ENCODE measurements around the gene B3GNT7. TPM values are rescaled to one million over a fixed set of nuclear protein-coding genes. Genes with fewer than 3 reads are reported as not detected.
A peak's percentile ranks its signal among the peaks of the same experiment; 100 is the strongest.

The B3GNT7 gene
- total RNA-seq, 2 experiments from 2014 or later, result 0.14 to 0.25 TPM

DNA sequence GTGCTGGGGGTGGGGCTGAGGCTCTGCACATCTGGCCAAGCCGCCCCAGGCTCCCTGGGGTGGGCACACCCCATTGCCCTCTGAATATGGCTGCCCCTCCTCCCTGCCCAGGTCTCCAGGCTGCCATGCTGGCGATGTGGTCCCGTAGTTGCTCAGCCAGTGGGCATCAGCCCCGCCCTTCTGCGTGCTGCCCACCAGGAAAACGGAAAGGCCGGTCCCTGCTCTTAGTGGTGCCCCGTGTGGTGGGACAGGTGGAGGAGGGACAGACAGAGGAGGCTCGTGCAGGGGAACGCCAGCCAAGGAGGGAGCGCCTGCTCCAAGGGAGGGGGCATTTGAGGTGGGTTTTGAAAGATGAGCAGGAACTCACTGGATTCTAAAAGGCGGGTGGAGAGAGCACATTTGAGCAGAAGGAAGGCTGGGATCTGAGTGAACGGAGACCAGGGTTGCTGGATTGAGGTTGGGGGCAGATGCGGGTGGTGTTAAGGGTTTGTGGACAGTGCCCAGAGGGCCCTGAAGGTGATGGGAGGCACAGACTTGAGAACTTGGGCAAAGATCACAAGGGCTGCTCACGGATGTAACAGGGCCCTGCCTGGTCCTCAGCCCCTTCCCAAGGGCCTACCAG, 6.7 kb upstream of the B3GNT7 start:
- Mint-ChIP-seq H3K27ac (no peak overlapping the region), H3K4me1 (peaks cover 9% of the 10 kb centered on the region), H3K36me3 (no peaks in the 10 kb centered on the region), H3K4me3 (no peak overlapping the region), H3K9me3 (peaks cover 7% of the 10 kb centered on the region), H3K27me3 (peaks cover 6% of the 10 kb centered on the region)
- DNase-seq, result no peak

DNA sequence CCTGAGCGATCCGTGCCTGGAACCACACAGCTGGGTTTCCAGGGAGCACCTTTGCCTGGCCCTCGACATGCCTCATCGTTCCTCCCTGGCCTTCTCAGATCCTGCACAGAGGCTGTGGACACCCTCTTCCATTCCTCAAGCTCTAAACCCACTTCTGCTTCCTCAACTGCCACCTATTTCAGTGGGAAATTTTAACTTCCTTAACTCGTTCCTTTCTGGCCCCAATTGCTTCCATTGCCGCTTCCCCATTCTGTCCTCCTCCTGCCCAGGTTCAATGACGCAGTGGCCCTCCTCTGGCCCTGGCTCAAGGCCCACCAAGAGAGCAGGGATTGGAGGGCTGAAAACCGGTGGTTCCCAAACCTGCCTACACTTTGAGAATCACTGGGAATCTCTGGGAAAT, 4.8 kb upstream of the B3GNT7 start:
- Mint-ChIP-seq H3K27me3 (peaks cover 20% of the 10 kb centered on the region), H3K36me3 (no peaks in the 10 kb centered on the region), H3K27ac (no peak overlapping the region)

DNA sequence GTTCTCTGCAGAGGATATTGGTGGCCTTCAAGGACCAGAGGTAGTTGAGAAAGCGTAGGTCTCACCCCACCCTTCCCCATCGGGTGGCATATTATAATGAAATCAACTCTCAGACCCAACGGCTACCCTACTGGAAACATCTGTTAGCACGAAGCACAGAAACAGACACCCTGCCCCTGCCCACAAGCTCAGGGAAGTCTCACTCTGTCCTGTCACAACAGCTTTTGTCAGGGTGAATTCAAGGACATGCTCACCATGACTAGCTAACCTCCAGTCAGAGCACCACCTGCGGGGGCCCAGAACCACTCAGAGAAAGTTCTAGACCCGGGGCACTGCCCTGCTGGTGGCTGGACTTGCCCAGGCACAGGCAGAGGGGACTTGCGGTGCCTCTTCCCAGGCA, 3.5 kb upstream of the B3GNT7 start:
- no peak overlapping the region for H3K4me3 Mint-ChIP-seq
- H3K9me3 Mint-ChIP-seq, result no peaks in the 10 kb centered on the region
- H3K4me1 Mint-ChIP-seq, result peaks cover 19% of the 10 kb centered on the region
- peaks cover 29% of the 10 kb centered on the region for H3K27me3 Mint-ChIP-seq
- H3K27ac Mint-ChIP-seq, result no peak overlapping the region
- DNase-seq, result no peak
- H3K36me3 Mint-ChIP-seq, result no peaks in the 10 kb centered on the region

More for the DNA sequence above, 4.8 kb upstream of the B3GNT7 start:
- Mint-ChIP-seq H3K4me1 (peaks cover 16% of the 10 kb centered on the region), H3K4me3 (no peak overlapping the region), H3K9me3 (no peaks in the 10 kb centered on the region)
- no peak for DNase-seq

DNA sequence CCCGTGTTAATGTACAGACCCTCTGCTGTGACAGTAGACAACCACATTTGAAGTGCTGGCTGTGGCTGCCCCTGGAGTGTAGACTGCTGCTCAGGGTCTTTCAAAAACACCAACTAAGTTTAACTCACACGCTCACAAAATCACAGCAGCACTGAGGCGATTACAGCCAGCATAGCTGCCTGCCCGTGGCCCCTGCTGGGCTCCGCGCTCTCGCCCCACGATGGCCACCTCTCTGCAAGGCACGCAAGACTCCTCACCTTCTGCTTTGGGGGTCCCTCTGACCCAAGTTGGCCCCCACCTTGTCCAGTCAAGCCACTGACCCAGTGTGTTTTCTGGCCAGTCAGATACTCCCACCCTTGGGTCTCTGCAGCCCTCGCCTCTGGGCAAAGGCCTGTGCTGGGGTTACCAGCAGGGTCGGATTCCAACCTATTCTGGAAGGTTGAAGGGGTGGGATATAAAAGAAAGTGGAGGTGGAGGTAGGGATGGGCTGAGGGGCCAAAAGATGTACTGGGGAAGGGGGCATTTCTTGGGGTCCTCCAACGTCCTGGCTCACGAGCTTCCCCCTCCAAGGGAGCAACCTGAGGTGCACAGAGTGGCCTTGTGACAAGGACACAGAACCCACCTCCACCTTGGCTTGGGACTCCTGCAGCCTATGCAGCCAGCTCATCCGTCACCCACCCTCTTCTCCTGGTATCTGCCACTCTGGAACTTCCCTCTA, 2.9 kb upstream of the B3GNT7 start:
- H3K4me3 Mint-ChIP-seq, result no peak overlapping the region
- no peaks in the 10 kb centered on the region for H3K9me3 Mint-ChIP-seq
- no peaks in the 10 kb centered on the region for H3K36me3 Mint-ChIP-seq
- peaks cover 33% of the 10 kb centered on the region for H3K27me3 Mint-ChIP-seq
- peaks cover 20% of the 10 kb centered on the region for H3K4me1 Mint-ChIP-seq
- no peak for DNase-seq
- H3K27ac Mint-ChIP-seq, result peak overlapping the region; percentile 83

DNA sequence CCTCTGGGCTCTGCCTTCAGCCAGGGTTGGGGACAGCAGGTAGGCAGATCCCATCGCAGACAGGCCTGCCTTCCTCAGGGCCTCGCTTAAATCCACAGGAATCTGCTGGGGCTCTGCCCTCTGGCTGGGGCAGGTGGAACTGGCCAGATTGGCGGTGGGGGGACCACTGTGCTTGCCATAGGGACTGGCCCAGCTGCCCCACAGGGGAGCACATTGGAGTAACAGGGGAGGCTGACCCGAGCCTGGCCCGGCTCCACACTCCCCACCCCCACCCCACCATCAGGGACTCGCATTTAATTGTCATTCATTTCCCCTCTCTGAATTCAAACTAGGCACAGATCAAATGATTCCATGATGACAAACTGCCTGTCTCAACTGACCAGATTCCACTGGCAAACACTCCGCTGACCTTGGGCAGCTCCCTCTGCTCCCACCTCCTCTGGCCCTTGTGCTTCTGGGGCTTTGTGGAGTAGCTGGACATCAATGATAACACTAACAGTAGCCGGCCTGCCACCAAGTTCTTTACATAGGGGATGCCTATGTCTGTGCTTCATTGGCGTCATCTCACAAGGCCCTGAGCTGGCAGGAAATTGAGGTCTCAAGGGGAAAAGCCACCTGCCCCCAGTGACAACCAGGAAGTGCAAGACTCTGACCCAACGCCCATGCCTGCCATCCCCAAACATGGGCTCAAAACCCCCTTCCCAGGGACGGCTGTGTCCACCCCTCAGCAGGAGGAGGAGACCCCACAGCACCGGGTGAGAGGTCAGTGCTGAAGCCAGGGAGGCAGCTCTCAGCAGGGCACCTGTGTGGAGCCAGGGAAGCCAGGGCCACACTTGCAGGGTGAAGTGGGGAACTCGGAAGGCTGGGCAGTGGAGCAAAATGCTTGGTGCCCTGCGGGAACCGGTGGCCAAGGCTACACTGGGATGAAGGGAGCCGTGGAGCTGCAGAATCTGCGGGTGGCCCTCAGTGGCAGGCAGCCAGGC, 2.1 kb upstream of the B3GNT7 start:
- Mint-ChIP-seq H3K27me3 (peaks cover 36% of the 10 kb centered on the region), H3K4me3 (peak overlapping the region; percentile 59), H3K9me3 (no peaks in the 10 kb centered on the region), H3K36me3 (no peaks in the 10 kb centered on the region), H3K27ac (peak overlapping the region; percentile 83), H3K4me1 (peaks cover 20% of the 10 kb centered on the region)
- DNase-seq, result peak; percentile 33

DNA sequence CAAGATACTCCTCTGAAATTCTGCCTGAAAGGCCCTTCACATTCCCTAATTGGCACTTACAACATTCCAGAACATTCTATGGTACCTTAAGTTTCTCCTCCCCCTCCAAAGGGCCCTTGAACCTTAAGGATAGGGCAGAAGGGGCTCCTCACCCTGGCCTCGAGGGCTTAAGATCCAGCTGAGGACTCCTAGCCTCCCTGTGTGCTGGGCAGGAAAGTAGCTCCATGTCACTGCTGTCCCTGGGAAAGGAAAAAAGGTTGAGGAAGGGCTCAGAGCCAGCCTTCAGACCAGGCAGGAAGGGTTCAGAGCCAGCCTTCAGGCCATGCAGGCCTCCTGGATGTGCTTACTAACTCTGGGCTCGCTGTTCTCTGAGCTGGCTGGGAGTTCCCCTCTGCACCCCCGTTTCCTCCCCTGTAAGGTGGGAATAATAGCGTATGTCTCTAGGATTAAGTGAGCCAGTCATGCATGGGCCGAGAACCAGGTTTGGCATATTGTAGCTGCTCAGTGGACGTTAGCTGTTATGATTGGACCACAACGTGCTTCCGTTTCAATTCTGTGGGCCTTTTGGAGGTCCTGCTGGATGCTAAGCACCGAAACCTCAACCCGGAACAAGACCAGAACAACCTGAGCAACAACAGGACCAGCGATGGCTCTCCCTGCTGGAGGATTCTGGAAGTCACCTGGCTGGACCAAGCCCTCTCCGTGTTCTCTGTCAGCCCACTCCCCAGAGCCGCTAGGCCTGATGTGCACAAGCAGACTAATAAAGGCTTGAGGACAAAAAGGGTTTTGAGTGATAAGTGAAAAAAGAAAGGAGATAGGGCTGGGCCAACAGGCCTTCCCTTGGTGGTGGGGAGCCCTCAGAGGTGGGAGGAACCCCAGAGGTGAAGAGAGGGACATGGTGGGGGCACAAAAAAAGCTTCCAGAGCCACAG, 1.0 kb upstream of the B3GNT7 start:
- H3K4me1 Mint-ChIP-seq, result peaks cover 20% of the 10 kb centered on the region
- H3K27ac Mint-ChIP-seq, result no peak overlapping the region
- no peaks in the 10 kb centered on the region for H3K36me3 Mint-ChIP-seq
- H3K27me3 Mint-ChIP-seq, result peaks cover 36% of the 10 kb centered on the region
- H3K9me3 Mint-ChIP-seq, result no peaks in the 10 kb centered on the region
- H3K4me3 Mint-ChIP-seq, result peak overlapping the region; percentile 47
- no peak for DNase-seq

DNA sequence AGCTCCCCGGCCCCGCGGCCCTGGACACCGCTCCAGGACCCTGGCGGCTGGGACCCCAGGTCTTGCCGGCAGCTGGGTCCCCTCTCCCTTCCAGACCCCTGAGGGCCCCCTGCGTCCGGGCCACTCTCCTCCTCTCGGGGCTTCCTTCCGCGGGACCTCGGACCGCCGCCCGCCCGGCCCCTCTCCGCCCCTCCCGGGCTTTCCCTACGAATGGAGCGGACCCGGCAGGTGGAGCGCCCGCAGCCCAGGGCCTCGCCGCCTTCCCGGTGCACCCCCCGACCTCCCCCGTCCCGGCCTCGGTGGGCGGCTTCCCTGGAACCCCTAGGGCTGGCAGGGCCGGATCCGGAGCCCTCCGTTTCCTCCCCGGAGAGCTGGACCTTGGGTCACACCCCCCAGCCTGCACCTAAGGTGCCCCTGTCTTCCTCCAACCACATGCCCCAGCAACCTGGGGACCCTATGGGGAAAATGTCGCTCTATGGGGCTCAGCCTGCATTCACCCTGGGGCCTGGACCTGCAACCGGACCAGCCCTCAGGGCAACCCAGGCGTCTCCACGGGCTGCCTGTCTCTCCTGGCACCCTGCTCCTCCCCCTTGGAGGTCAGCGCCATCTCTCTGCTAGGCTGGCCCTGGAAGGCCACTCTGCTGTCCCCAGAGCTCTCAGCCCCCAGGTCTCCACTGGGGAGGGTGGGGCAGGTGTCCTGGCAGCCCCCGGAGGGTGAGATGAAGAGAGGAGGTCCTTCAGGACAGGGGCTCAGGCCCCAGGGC, 730 bp downstream of the B3GNT7 start:
- no peaks in the 10 kb centered on the region for H3K9me3 Mint-ChIP-seq
- peaks cover 20% of the 10 kb centered on the region for H3K4me1 Mint-ChIP-seq
- H3K27me3 Mint-ChIP-seq, result peaks cover 36% of the 10 kb centered on the region
- DNase-seq, result no peak
- H3K36me3 Mint-ChIP-seq, result no peaks in the 10 kb centered on the region
- peak overlapping the region; percentile 45 for H3K4me3 Mint-ChIP-seq
- no peak overlapping the region for H3K27ac Mint-ChIP-seq

DNA sequence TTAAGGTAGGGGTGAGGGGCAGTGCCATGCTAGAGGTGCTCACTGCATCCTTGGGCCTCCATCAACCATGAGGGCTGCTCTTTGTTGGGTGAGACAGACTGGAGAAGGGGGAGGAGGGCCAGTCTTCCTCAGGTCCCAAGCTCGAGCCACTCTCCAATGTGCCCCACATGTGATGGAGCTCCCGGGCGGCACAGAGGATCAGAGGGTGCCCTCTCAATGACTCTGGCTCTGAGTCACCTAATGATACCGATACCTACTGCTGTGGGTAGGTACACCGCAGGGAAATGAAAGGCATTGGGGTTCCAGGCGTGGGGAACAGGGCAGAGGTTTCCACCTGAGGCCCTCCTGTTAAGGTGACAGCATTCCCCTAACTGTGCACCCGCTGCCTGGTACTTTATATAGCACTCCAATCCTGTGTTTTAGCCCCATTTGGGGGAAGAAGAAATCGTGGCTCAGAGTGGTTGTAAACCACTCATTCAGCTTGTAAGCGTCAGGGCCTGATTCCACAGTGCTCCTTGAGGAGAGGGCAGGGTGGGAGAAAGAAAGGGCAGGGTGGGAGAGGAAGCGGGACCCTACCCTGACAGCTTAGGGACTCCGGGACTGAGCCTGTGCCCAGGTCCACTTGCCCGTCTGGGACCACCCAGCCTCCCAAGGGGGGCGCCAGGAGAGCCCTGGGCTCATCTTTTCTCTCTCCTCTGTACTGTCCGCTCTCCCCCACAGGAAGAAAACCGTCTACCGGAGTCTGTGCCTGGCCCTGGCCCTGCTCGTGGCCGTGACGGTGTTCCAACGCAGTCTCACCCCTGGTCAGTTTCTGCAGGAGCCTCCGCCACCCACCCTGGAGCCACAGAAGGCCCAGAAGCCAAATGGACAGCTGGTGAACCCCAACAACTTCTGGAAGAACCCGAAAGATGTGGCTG, 1.8 kb downstream of the B3GNT7 start:
- Mint-ChIP-seq H3K9me3 (no peaks in the 10 kb centered on the region), H3K4me1 (peaks cover 20% of the 10 kb centered on the region), H3K4me3 (peak overlapping the region; percentile 8)

DNA sequence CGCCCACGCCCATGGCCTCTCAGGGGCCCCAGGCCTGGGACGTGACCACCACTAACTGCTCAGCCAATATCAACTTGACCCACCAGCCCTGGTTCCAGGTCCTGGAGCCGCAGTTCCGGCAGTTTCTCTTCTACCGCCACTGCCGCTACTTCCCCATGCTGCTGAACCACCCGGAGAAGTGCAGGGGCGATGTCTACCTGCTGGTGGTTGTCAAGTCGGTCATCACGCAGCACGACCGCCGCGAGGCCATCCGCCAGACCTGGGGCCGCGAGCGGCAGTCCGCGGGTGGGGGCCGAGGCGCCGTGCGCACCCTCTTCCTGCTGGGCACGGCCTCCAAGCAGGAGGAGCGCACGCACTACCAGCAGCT, 2.4 kb downstream of the B3GNT7 start:
- Mint-ChIP-seq H3K9me3 (no peaks in the 10 kb centered on the region), H3K27ac (no peak overlapping the region), H3K4me3 (no peak overlapping the region), H3K4me1 (peaks cover 20% of the 10 kb centered on the region), H3K27me3 (peaks cover 36% of the 10 kb centered on the region), H3K36me3 (no peaks in the 10 kb centered on the region)
- DNase-seq, result no peak

More for the DNA sequence above, 1.8 kb downstream of the B3GNT7 start:
- DNase-seq, result no peak
- Mint-ChIP-seq H3K36me3 (no peaks in the 10 kb centered on the region), H3K27ac (no peak overlapping the region), H3K27me3 (peaks cover 36% of the 10 kb centered on the region)

DNA sequence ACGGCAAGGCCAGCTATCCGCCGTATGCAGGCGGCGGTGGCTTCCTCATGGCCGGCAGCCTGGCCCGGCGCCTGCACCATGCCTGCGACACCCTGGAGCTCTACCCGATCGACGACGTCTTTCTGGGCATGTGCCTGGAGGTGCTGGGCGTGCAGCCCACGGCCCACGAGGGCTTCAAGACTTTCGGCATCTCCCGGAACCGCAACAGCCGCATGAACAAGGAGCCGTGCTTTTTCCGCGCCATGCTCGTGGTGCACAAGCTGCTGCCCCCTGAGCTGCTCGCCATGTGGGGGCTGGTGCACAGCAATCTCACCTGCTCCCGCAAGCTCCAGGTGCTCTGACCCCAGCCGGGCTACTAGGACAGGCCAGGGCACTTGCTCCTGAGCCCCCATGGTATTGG, 3.1 kb downstream of the B3GNT7 start:
- no peaks in the 10 kb centered on the region for H3K9me3 Mint-ChIP-seq
- no peaks in the 10 kb centered on the region for H3K36me3 Mint-ChIP-seq
- DNase-seq, result no peak
- no peak overlapping the region for H3K27ac Mint-ChIP-seq
- no peak overlapping the region for H3K4me3 Mint-ChIP-seq
- H3K27me3 Mint-ChIP-seq, result peaks cover 32% of the 10 kb centered on the region
- H3K4me1 Mint-ChIP-seq, result peaks cover 14% of the 10 kb centered on the region

DNA sequence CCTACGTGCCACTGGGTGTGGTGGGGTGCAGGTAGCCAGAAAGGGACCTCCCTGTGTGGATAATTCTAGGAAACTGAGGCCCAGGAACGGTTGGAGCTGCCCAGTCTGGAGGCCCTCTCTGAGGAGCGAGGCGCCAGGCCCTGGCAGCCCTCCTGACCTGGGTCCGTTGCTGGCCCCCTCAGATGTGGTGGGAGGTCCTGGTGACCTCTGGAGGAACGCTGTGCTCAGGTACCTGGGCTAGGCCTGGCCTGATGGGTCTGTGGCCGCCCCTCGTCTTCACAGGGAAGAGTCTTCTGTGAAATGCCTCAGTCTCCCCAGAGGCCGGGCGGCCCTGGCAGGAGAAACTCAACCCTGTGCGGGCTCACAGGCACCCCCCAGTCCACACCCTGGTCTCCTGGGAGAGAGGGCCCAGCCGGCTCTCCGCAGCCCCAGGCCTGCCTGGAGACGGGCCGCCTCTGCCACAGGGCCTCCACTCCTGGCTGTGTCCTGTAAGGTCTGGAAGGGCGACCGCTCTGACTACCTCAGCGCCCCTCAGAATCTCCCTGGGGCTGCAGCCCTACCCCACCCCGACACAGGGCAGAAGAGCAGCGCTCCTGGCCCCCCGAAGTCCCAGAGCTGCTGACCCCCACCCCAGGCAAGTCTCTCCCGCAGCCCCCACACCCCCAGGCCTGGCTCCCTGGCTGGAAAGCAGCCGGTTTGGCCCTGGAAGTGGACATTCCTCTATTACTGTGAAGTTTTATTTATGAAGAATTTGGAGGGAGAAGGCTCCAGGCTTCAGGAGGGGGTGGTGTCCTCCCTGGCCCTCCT, 3.7 kb downstream of the B3GNT7 start:
- Mint-ChIP-seq H3K36me3 (no peaks in the 10 kb centered on the region), H3K27ac (no peak overlapping the region), H3K9me3 (no peaks in the 10 kb centered on the region), H3K27me3 (peaks cover 26% of the 10 kb centered on the region), H3K4me1 (peaks cover 7% of the 10 kb centered on the region), H3K4me3 (no peak overlapping the region)
- DNase-seq, result no peak

DNA sequence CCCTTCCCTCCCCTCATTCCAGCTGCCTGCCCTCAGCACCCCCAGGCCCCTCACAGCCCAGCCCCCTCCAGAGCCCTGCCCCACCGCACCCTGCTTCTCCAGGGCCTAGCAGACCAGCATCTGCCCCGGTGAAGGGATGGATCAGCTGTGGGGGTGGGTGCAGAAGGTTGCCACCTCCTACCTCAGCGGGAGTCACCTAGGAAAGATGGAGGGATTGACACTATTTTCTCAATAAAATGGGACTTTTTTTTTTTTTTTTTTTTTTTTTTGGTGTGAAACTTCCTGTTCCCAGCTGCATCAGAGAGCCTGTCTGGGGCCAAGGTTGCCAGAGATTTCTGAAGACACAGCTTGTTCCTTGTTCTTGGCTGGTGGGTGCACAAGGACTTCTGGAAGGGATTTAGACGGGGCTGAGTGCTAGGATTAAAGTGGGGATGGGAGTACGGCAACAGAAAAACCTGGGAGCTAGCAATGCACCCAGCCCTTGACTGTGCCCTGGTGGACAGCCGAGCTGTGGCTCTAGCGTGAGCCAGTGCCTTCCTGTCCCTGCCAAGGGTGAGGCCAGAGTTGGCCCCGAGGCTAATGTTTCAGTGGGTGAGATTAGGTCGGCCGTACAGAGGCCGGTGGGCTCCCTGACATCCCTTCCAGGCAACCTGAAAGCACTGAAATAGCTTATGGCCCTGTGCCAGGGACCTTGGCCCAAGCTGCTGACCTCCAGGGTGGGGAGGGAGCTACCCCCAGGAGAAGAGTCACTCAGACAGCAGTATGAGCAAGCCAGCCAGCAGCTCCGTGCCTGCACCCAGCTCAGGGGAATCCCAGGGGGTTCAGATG, 4.6 kb downstream of the B3GNT7 start:
- Mint-ChIP-seq H3K4me3 (no peak overlapping the region), H3K4me1 (peaks cover 6% of the 10 kb centered on the region), H3K9me3 (no peaks in the 10 kb centered on the region), H3K27me3 (peaks cover 18% of the 10 kb centered on the region), H3K36me3 (no peaks in the 10 kb centered on the region), H3K27ac (no peak overlapping the region)
- no peak for DNase-seq
